Endothelial cell of hepatic sinusoid (primary cell): ENCODE results near the gene USE1.

Source experiments
- in situ Hi-C: cut with HindIII; loops from 2 replicates; pipeline ENCODE4 v1.10.0; 2017; ENCODE audit warnings: low sequenced_read_pairs

The USE1 gene

GRCh38 chr19:17202713-17203112, 12.4 kb upstream of the USE1 start:
- in situ Hi-C loops = no loop called here

GRCh38 chr19:17205237-17206140, 9.7 kb upstream of the USE1 start:
- in situ Hi-C loops = no loop called here

GRCh38 chr19:17206736-17207581, 8.2 kb upstream of the USE1 start:
- in situ Hi-C loops = no loop called here

- in situ Hi-C loops = no loop called here
These were observed 5.8 kb upstream of the USE1 start for GRCh38 chr19:17209126-17210036.

GRCh38 chr19:17210296-17210695, 4.9 kb upstream of the USE1 start:
- in situ Hi-C loops = no loop called here

DNA sequence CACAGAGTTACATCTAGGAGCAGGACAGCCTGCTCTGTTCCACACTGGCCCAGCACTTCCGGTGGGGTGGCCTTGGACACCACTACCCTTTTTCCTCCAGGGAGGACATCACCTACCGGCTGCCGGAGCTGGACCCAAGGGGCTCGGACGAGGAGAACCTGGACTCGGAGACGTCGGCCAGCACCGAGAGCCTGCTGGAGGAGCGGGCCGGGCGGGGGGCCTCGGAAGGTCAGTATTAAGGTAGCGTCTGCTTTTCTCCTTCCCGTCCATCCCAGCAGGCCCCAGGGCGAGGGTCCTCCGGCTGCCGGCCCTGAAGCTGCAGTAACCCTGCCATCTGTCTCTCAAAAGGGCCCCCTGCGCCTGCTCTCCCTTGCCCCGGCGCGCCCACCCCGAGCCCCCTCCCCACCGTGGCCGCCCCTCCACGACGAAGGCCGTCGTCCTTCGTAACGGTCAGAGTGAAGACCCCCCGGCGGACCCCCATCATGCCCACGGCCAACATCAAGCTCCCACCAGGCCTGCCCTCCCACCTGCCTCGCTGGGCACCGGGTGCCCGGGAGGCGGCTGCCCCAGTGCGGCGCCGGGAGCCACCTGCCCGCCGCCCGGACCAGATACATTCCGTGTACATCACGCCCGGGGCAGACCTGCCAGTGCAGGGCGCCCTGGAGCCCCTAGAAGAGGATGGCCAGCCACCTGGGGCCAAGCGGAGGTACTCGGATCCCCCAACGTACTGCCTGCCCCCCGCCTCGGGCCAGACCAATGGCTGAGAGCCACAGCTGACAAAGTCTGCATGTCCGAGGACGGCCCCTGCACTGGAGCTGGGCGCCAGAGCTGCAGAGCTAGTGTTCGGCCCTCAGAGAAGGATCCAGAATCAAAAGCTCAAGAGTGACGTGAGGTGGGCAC, 3.4 kb upstream of the USE1 start:
- in situ Hi-C loops = no loop called here

DNA sequence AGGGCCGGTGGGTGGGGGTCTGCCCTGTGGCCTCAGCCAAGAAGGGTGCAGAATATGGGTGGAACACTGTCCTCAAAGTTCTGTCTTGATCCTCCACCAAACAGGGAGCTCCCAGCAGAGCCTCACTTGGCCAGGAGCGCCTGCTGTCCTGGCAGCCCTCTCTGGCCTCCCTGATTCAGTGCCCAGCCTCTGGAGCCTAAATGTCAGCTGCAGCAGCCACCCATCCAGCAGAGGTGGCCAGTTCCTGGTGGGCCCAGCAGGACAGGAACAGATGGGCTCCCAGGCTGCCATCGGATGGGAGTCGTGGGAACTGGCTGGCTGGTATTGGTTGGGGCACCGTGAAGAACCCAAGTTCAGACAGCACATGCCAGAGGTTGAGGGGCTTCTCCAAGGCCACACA, 1.8 kb upstream of the USE1 start:
- in situ Hi-C loops = no loop called here

- in situ Hi-C loops = no loop called here
These were observed 540 bp upstream of the USE1 start for GRCh38 chr19:17214508-17215126.

GRCh38 chr19:17216058-17216670, 1.0 kb downstream of the USE1 start:
- in situ Hi-C loops = no loop called here

- in situ Hi-C loops = no loop called here
These were observed 4.1 kb downstream of the USE1 start for GRCh38 chr19:17219286-17219685.

GRCh38 chr19:17220207-17220758, 5.1 kb downstream of the USE1 start:
- in situ Hi-C loops = no loop called here

DNA sequence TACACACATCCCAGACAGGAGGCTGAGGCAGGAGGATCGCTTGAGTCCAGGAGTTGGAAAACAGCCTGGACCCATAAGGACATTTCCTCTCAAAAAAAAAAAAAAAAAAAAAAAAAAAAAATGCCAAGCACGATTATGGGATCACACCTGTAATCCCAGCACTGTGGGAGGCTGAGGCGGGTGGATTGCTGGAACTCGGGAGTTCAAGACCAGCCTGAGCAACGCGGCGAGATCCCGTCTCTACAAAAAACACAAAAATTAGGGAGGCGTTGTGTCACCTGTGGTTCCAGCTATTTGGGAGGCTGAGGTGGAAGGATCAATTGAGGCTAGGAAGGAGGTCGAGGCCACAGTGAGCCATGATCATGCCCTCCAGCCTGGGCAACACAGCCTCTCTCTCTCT, 9.9 kb downstream of the USE1 start:
- in situ Hi-C loops = no loop called here

DNA sequence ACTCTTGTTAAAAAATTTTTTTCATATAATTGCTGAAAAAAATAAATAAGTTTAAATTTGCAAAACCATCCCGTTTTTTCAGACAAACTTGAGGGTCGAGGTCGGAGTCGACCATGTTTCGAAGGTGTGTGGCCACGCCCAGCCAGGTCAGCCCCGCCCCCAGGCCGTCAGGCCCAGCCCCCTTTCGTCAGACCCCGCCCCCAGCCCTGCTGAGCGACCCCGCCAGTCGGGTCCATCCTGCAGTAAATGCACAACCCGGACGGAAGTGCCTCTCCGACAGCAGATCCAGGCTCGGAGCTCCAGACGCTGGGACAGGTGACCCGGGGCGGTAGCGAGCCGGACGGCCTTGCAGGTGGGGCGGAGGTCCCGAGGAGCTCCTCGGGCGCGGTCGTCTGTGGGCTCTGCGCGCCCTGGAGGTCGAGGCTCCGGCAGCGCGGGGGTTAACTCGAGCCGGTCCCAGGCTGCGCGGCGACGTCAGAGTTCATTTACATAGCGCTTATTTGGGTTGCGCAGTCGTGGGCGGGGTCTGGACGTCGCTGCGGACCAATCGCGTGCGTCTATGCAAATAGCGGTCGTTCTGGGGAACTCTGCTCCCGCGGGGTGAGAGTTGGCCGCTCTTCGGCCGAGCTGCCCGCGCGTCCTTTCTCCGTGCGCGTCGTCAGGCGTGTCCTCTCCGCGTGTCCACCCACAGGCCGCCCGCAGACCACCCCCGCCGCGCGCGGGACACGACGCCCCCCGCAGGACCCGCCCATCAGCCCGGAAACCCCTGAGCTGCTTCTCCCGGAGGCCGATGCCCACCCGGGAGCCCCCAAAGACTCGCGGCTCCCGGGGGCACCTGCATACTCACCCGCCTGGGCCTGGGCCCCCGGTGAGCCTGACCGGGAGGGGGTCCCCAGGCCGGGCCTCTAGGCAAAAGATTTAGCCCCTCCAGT, 11.1 kb downstream of the USE1 start, which contains the start of gene OCEL1:
Gene OCEL1, plus strand, starts transcription at position 225 of the 932 bp plus-strand sequence. Its CDS starts 22 bp downstream, at position 247.
- in situ Hi-C loops = no loop called here

DNA sequence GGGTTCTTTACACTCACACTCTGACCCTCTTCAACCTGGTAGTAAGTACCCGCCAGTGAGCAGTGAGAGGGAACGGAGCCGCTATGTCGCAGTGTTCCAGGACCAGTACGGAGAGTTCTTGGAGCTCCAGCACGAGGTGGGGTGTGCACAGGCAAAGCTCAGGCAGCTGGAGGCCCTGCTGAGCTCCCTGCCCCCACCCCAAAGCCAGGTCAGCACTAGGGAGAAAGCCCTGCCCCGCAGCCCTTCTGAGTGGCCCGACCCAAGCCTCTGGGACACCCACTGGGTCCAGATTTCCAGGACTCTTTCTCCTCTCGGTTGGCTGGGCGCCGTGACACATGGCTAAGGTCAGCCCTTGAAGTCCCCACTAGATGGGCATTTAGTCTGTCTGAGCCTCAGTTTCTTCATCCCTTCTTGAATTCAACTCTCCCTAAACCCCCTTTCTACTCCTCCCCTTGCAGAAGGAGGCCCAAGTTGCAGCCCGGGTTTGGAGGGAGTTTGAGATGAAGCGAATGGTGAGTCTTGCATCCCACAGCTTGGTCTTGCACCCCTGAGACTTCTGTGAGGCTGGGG, 12.7 kb downstream of the USE1 start:
- in situ Hi-C loops = no loop called here

- in situ Hi-C loops = no loop called here
These were observed 14.7 kb downstream of the USE1 start for GRCh38 chr19:17229890-17230289.

GRCh38 chr19:17232258-17232657, 17.1 kb downstream of the USE1 start:
- in situ Hi-C loops = no loop called here

DNA sequence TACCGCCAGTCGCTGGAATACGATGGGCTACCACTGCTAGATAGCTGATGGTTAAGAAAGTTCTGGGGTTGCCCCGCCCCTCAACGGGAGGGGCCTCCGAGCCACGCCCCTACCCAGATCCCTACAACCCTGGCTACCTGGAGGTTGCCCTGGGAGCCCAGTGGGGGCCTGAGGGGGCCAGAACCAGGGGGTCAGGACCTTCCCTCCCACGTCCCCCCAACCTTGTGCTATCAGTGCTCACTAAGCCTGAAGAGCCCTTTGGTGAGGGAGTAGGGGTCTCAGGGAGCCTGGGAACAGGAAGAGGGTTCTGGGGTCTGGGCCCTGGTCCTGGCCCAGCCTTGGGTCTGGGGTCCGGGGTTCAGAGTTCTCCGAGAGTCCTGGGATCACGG, 19.7 kb downstream of the USE1 start:
- in situ Hi-C loops = no loop called here
